GM12865 (cell line): ENCODE measurements around the gene TFAP2B.

ENCODE experiments used
- DNase-seq: peaks from one replicate; pipeline ENCODE4 v3.0.0; 2010; ENCODE audit warnings: low read depth
- H3K4me3 ChIP-seq: 2 replicates; pipeline ENCODE4 v1.5.1; 2011; ENCODE audit warnings: mild to moderate bottlenecking, low read depth, low read length, control low read depth
- CTCF ChIP-seq: IDR thresholded peaks from 2 replicates; pipeline ENCODE4 v1.5.1; 2011; ENCODE audit warnings: low read length, control low read depth, low read depth, inconsistent platforms; ENCODE audit not compliant: insufficient read depth; ENCODE audit errors: missing control alignments

Gene TFAP2B

DNA sequence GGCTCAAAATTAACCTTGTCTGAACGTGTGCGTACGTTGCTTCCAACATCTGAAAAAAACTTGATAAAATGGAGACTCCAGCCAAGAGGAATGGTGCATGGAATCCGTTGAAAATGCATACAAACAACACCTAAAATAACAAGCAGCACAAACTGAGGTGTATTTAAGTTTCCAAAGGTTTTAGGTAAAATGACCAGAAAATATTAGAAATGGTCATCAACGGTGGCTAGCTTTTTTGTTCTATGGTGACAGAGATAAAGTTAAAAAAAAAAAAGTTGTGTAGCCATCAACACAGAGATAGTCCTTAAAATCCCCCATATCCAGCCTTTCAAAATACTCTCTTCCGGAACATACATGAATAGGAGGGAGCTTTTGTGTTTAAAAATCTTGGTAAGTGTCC is 651 bp upstream of the TFAP2B start:
- no peak for TF ChIP-seq CTCF
- H3K4me3 ChIP-seq, result no peak overlapping the region
- no peak for DNase-seq

DNA sequence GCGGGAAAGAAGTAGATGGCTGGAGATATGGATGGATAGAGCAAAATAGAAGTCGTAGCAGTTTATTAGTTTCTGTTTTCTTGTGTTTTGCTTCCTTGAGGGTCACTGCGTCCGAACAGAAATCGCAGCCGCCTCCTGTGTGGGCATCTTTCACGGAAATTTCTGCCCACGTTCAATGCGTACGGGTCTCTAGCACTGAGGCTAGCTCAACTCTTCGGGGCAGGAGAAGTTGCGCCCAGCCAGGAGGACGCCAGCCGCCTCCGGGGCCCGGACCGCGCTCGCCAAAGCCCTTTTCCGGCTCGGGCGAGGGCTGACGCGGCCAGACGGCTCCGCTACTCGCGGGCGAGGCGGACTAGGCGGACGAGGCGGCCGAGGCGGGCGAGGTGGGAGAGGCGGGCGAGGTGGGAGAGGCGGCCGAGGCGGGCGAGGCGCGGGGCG is 814 bp downstream of the TFAP2B start:
- TF ChIP-seq CTCF, result no peak
- DNase-seq, result no peak
- no peak overlapping the region; the same call in 1 of the 2 replicates for H3K4me3 ChIP-seq

DNA sequence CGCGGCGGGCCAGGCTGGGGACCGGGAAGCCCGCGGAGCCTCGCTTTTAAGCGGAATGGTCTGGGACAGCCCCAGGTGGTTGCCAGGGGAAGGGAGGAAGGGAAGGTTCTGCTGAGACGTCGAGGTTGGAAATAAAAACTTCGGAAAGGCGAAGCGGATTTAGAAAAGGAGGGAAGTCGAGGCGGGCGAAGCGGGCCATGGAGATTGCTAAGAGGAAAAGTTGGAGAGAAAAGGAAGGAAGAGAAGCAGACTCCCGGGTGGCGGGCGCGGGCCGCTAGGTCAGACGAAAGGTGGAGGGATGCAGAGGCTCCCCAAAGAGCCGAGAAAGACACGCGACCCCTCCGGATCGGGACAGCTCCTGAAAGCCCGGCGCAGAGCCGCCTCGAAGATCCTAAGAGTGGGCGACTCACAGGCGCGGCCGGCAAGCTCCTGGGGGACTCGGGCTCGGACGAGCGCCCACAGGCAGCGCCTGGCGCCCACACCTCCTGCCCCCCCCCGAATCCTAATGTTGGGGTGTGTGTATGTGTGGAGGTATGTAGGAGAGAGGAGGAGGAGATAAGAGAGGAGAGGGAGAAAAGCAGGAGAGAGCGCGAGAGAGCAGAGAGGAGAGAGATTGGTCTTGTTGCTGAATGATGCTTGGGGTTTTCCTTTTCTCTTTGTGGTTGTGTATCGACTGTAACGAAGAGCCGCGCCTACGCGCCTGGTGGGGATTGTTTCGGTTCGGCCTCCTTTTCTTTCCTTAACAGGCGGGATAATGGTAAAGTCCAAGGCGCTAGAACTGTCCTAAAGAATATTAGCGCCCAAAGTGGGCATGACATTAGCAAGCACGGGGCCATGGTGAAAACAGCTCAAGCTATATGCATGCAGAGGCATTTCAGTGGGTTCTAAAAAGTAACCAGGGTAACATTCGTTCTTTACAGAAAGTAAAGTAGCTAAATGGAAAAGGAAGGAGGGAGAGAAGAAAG is 1.5 kb downstream of the TFAP2B start:
- H3K4me3 ChIP-seq, result no peak overlapping the region; the same call in 1 of the 2 replicates
- no peak for DNase-seq
- TF ChIP-seq CTCF, result no peak

DNA sequence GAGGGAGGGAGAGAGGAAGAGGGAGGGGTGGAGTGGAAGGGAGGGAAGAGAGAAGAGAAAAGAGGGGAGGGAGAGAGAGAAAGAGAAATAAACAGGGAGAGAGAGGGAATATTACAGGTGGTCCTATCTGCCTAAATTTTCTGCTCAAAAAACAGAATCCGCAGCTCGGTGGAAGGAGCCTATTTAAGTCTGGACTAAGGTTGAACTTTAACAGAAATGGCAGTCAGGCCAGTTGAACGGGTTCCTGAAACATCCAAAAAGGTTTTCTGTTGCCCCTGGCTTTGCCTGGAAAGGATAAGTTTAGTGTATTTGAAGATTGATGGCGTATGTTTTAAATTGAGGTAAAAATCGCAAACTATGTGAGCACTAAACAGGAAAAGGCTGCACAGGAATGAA is 2.2 kb downstream of the TFAP2B start:
- TF ChIP-seq CTCF, result no peak
- H3K4me3 ChIP-seq, result no peak overlapping the region

GRCh38 chr6:50821441-50822077 is 2.9 kb downstream of the TFAP2B start:
- no peak overlapping the region for H3K4me3 ChIP-seq
- no peak for TF ChIP-seq CTCF

More for the DNA sequence above, 2.2 kb downstream of the TFAP2B start:
- no peak for DNase-seq

DNA sequence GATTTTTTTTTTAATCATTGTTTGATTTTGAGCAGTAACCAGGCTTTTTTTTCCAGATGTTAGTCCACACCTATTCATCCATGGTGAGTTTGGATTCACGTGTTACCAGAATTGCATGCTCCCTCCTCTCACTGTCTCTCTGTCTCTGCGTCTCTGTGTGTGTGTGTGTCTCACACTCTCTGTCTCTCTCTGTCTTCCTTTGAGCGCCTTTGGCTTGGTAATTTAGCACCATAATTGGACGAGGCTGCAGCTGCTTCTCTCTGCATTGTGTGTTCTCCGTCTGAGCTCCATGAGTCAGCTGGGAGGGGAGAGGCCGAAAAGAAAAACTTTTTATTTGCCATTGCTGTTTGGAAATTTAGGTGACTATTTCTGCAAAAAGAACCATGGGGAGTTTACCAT is 3.4 kb downstream of the TFAP2B start:
- DNase-seq, result no peak
- no peak overlapping the region for H3K4me3 ChIP-seq

More at GRCh38 chr6:50821441-50822077, 2.9 kb downstream of the TFAP2B start:
- DNase-seq, result no peak

More for the DNA sequence above, 3.4 kb downstream of the TFAP2B start:
- TF ChIP-seq CTCF, result no peak
